Lung (tissue), 16 donors: ENCODE measurements around the gene KRT17. TPM values are rescaled to one million over a fixed set of nuclear protein-coding genes. Genes with fewer than 3 reads are reported as not detected.

ENCODE experiments used
- ATAC-seq: fragments of 200-7000 bp; cut with Tn5 transposase; one replicate; pipeline ENCODE4 v1.9.1; 2020; ENCODE audit warnings: moderate number of reproducible peaks; ENCODE audit not compliant: insufficient read depth, low FRiP score
- DNase-seq, 3 donors: peaks; one replicate each; pipeline ENCODE4 v3.0.0-alpha.2; 2013 to 2017
- H3K27ac ChIP-seq, 2 donors: one replicate each; pipeline ENCODE4 v1.5.1; 2013; ENCODE audit warnings: mild to moderate bottlenecking in 2 of 2, moderate library complexity in 2 of 2, control low read depth in 1 of 2, inconsistent platforms in 1 of 2, low read depth in 1 of 2, low read length in 1 of 2
- H3K27me3 ChIP-seq, 3 donors: one replicate each; pipeline ENCODE4 v1.5.1; 2013; ENCODE audit warnings: low read length in 2 of 3; ENCODE audit not compliant: control insufficient read depth in 3 of 3, insufficient read depth in 3 of 3
- H3K36me3 ChIP-seq, 4 donors: one replicate each; pipeline ENCODE4 v1.5.1; 2013; ENCODE audit warnings: low read length in 4 of 4, mild to moderate bottlenecking in 1 of 4, moderate library complexity in 1 of 4; ENCODE audit not compliant: control insufficient read depth in 4 of 4, insufficient read depth in 4 of 4
- H3K4me1 ChIP-seq, 5 donors: one replicate each; pipeline ENCODE4 v1.5.1; 2013; ENCODE audit warnings: low read length in 5 of 5, mild to moderate bottlenecking in 2 of 5, moderate library complexity in 1 of 5; ENCODE audit not compliant: control insufficient read depth in 5 of 5, insufficient read depth in 5 of 5
- H3K4me3 ChIP-seq: one replicate; pipeline ENCODE4 v1.5.1; 2013; ENCODE audit warnings: mild to moderate bottlenecking, control low read depth, moderate library complexity
- H3K9ac ChIP-seq, 2 donors: one replicate each; pipeline ENCODE4 v1.5.1; 2013; ENCODE audit warnings: low read length in 2 of 2, control low read depth in 1 of 2; ENCODE audit not compliant: insufficient read depth in 1 of 2
- H3K9me3 ChIP-seq, 4 donors: one replicate each; pipeline ENCODE4 v1.5.1; 2013; ENCODE audit warnings: low read length in 3 of 4, mild to moderate bottlenecking in 1 of 4, moderate library complexity in 1 of 4; ENCODE audit not compliant: control insufficient read depth in 4 of 4, insufficient read depth in 3 of 4
- whole genome bisulfite sequencing, 2 donors: extraction: QIAGEN DNeasy Blood & Tissue Kit; methylation state at CpG; one replicate each; pipeline ENCODE4 v1.1.7; 2013; 5-methylcytosine and 5-hydroxymethylcytosine counted together
- long read RNA-seq, 5 donors: transcript quantifications; one replicate each; lab custom pipeline, GENCODE V29; 2026
- polyA plus RNA-seq, 2 donors: library from polyadenylated mRNA; stranded (reverse); fragments of 200-250 nt; gene quantifications; one replicate each; pipeline ENCODE4 v1.2.1, GENCODE V29; 2013
- total RNA-seq, 2 donors: library from RNA; depleted of rRNA in 1 of 2; stranded (reverse); fragments of >200 nt in 1 of 2; gene quantifications; one replicate each; pipeline ENCODE4 v1.2.1, GENCODE V29; 2014 to 2021
- TF ChIP-seq, protein P1 (sequence below): IDR thresholded peaks from 2 replicates; pipeline ENCODE4 v1.5.1; 2012; ENCODE audit warnings: mild to moderate bottlenecking; ENCODE audit errors: control extremely low read depth, extremely low read depth
- donor health status: control.
- donor health status: control.
- donor health status: Bipolar disorder and iron deficiency.
- donor health status: healthy.
- donor health status: DM: yes; HTN: yes; CAD: no.

Gene KRT17
- total RNA-seq (10 to 100 TPM; 39.8 to 45.4 TPM), polyA plus RNA-seq (10 to 100 TPM; 27.3 to 47.2 TPM)
- long read RNA-seq, donor 1, partial matches to known transcripts: 0 of 1 reads
- long read RNA-seq, donor 1, other reads (novel, unspliced or antisense): 0 of 1 reads
- long read RNA-seq, donor 2: 0 reads
- long read RNA-seq, donor 3: 0 reads
- long read RNA-seq, donor 4, partial matches to known transcripts: 0 of 1 reads
- long read RNA-seq, donor 4, other reads (novel, unspliced or antisense): 0 of 1 reads
- long read RNA-seq, donor 5: 0 reads

DNA sequence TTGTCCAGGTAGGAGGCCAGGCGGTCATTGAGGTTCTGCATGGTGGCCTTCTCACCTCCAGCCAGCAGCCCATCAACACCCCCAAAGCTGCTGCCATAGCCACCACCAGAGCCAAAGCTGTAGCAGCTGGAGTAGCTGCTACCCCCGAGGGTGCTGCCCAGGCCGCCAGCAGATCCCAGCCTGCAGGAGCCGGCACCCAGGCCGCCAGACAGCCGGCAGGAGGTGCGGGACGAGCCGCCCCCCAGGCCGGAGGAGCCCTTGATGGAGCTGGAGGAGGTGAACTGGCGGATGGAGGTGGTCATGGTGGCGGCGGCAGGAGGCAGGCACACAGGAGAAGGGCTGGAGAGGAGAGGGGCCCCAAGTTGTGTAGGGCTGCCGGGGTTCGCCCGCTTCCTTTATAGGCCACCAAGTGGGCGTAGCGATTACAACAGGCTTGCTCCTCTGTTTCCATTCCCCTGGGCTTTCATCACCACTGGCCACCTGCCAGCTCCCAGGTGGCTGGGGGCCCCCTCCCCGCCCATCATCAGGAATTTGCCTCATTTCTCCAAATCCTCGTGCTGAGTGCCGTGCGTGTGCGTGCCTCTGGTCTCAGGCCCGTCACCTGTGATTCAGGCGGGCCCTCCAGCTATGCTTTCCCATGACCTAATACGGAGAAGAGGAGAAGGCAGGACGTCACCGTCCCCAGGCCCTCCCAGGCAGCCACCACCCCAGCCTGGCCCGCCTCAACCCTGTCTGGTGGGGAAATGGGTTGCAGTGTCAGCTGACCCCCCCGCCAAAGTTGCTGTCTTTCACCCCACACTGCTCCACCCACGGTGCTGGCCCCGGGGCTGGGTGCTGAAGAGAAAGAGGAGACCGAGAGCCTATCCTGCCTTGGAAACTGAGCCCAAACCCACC lies at the start of gene KRT17:
KRT17 (minus strand) TSS at position 368 of the 894 bp plus-strand sequence; CDS start at position 302, 66 bp downstream.
- ATAC-seq: no peak
- H3K4me3 ChIP-seq: no peak within 1 kb of the TSS
- H3K4me1 ChIP-seq: peaks cover 0 to 4% (median 0%) of the 10 kb centered on the region in 5 donors
- H3K9ac ChIP-seq: no peak within 1 kb of the TSS
- no peak within 1 kb of the TSS for H3K27ac ChIP-seq
- TF ChIP-seq, protein P1, sequence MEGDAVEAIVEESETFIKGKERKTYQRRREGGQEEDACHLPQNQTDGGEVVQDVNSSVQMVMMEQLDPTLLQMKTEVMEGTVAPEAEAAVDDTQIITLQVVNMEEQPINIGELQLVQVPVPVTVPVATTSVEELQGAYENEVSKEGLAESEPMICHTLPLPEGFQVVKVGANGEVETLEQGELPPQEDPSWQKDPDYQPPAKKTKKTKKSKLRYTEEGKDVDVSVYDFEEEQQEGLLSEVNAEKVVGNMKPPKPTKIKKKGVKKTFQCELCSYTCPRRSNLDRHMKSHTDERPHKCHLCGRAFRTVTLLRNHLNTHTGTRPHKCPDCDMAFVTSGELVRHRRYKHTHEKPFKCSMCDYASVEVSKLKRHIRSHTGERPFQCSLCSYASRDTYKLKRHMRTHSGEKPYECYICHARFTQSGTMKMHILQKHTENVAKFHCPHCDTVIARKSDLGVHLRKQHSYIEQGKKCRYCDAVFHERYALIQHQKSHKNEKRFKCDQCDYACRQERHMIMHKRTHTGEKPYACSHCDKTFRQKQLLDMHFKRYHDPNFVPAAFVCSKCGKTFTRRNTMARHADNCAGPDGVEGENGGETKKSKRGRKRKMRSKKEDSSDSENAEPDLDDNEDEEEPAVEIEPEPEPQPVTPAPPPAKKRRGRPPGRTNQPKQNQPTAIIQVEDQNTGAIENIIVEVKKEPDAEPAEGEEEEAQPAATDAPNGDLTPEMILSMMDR: no peak
- DNase-seq: peak; percentile 58 to 79 (median 65)
- H3K36me3 ChIP-seq: no peaks in the 10 kb centered on the region
- H3K9me3 ChIP-seq: no peaks in the 10 kb centered on the region
- WGBS, 2 donors: 48 to 62% methylated on average over 31 to 33 of the region's 33 CpGs
- H3K27me3 ChIP-seq: no peaks in the 10 kb centered on the region

DNA sequence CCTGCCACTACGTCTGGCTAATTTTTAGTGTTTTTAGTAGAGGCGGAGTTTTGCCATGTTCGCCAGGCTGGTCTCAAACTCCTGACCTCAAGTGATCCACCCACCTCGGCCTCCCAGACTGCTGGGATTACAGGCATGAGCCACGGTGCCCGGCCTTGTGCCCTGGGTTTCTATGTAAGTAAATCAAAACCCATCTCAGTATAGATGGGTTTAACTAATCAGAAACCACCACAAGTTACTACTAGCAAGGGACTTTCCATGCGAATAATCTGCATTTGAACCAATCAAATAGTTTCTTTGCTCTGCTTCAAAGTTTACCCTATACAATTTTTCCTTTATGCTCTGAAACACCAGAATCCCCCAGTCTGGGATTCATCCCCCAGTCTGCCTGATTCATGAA lies 47.8 kb upstream of the KRT17 start:
- H3K27me3 ChIP-seq: peaks cover 0 to 3% (median 0%) of the 10 kb centered on the region in 3 donors
- no peaks in the 10 kb centered on the region for H3K36me3 ChIP-seq
- no peak overlapping the region for H3K27ac ChIP-seq
- H3K4me3 ChIP-seq: no peak overlapping the region
- H3K9me3 ChIP-seq: no peaks in the 10 kb centered on the region
- TF ChIP-seq, protein P1: no peak
- no peak overlapping the region for H3K9ac ChIP-seq
- ATAC-seq (no peak), DNase-seq (no peak)
- peaks cover 0 to 15% (median 0%) of the 10 kb centered on the region in 5 donors for H3K4me1 ChIP-seq
- 91 to 94% methylated on average over 7 of the region's 7 CpGs for WGBS, 2 donors

DNA sequence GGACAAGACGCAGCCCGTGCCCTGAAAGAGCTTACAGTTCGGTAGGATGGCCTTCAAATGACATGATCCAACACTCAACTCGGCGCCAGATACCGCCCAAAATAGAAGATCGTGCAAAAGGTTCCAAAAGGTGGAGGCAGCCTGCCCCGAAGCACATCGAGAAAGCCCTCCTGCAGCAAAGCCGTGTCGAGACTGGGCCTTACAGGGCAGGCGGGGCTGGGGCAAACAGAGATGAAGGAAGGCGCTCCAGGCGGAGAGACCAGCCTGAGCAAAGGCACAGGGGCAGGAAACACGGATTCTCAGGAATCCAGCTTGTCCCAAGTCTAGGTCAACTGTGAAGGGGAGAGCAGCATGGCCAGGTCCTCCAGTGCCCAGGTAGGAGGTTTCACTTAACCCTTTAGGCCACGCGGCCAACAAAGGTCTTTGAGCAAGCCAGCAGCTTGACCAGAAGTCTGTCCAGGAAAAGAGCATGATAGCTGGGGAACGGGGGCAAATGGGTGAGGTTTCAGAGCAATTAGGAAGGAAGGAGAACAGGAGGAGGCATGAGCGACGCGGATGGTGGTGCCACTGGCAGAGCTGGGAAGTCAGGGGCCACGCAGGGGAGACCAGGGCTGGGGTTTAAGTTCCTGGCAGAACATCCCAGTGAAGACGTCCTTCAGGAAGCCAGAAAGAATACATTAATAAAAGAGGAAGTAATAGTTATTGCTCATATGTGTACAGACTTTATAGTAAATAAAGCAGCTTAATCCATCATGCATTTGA lies 43.1 kb upstream of the KRT17 start:
- H3K4me1 ChIP-seq: peaks cover 0 to 8% (median 5%) of the 10 kb centered on the region in 5 donors
- no peak for ATAC-seq
- WGBS, 2 donors: 32 to 41% methylated on average over 23 of the region's 23 CpGs
- H3K9me3 ChIP-seq: no peaks in the 10 kb centered on the region
- H3K9ac ChIP-seq: no peak overlapping the region
- no peak for DNase-seq
- TF ChIP-seq, protein P1: no peak
- H3K36me3 ChIP-seq: no peaks in the 10 kb centered on the region
- H3K27ac ChIP-seq: peak overlapping the region in 1 of 2 donors; percentile 35
- H3K27me3 ChIP-seq: peaks cover 0 to 5% (median 3%) of the 10 kb centered on the region in 3 donors
- no peak overlapping the region for H3K4me3 ChIP-seq
